Astrocyte (in vitro differentiated cells and primary cell): ENCODE results near the gene C9orf85. TPM values are rescaled to one million over a fixed set of nuclear protein-coding genes. Genes with fewer than 3 reads are reported as not detected.

Experiments used
- DNase-seq: peaks from one replicate; pipeline ENCODE4 v3.0.0-alpha.2; 2010; ENCODE audit warnings: low read depth
- FAIRE-seq: peaks from 2 replicates; lab custom pipeline; 2011; peaks lifted over from hg19 to GRCh38; lab: Jason Lieb, UNC
- H2AFZ ChIP-seq: 2 replicates; pipeline ENCODE4 v1.6.0; 2012; ENCODE audit warnings: low read depth, low read length, inconsistent platforms
- H3K27ac ChIP-seq: 2 replicates; pipeline ENCODE4 v1.5.1; 2011; ENCODE audit warnings: low read depth, low read length, inconsistent platforms
- H3K27me3 ChIP-seq: 2 replicates; pipeline ENCODE4 v1.6.0; 2011; ENCODE audit warnings: low read length, inconsistent platforms; ENCODE audit not compliant: insufficient read depth
- H3K36me3 ChIP-seq: 2 replicates; pipeline ENCODE4 v1.5.1; 2011; ENCODE audit warnings: low read length, inconsistent platforms; ENCODE audit not compliant: insufficient read depth
- H3K4me1 ChIP-seq: 2 replicates; pipeline ENCODE4 v1.5.1; 2011; ENCODE audit warnings: low read length, inconsistent platforms; ENCODE audit not compliant: insufficient read depth
- H3K4me2 ChIP-seq: 2 replicates; pipeline ENCODE4 v1.6.0; 2012; ENCODE audit warnings: low read length, inconsistent platforms
- H3K4me3 ChIP-seq: 2 replicates; pipeline ENCODE4 v1.5.1; 2011; ENCODE audit warnings: low read depth, mild to moderate bottlenecking, low read length, inconsistent platforms; ENCODE audit not compliant: insufficient read depth
- H3K79me2 ChIP-seq: 2 replicates; pipeline ENCODE4 v1.6.0; 2012; ENCODE audit warnings: mild to moderate bottlenecking, low read length, inconsistent platforms; ENCODE audit not compliant: insufficient read depth
- H3K9ac ChIP-seq: 2 replicates; pipeline ENCODE4 v1.6.0; 2012; ENCODE audit warnings: mild to moderate bottlenecking, low read length, inconsistent platforms
- H3K9me3 ChIP-seq: 2 replicates; pipeline ENCODE4 v1.5.1; 2012; ENCODE audit warnings: low read depth, mild to moderate bottlenecking, low read length, inconsistent platforms; ENCODE audit not compliant: insufficient read depth
- H4K20me1 ChIP-seq: 2 replicates; pipeline ENCODE4 v1.6.0; 2012; ENCODE audit warnings: low read length, inconsistent platforms; ENCODE audit not compliant: insufficient read depth
- H3K27ac Mint-ChIP-seq: one replicate; pipeline ENCODE4 v1.8.0; 2021; ENCODE audit warnings: mild to moderate bottlenecking, mixed read lengths; ENCODE audit not compliant: unreplicated experiment
- H3K27me3 Mint-ChIP-seq: one replicate; pipeline ENCODE4 v1.8.0; 2021; ENCODE audit warnings: low read depth, mixed read lengths; ENCODE audit not compliant: unreplicated experiment
- H3K36me3 Mint-ChIP-seq: one replicate; pipeline ENCODE4 v1.8.0; 2021; ENCODE audit warnings: low read depth, mixed read lengths; ENCODE audit not compliant: unreplicated experiment
- H3K4me1 Mint-ChIP-seq: one replicate; pipeline ENCODE4 v1.8.0; 2021; ENCODE audit warnings: low read depth, mixed read lengths; ENCODE audit not compliant: unreplicated experiment
- H3K4me3 Mint-ChIP-seq: one replicate; pipeline ENCODE4 v1.8.0; 2021; ENCODE audit warnings: mild to moderate bottlenecking, moderate library complexity, mixed read lengths; ENCODE audit not compliant: unreplicated experiment
- H3K9me3 Mint-ChIP-seq: one replicate; pipeline ENCODE4 v1.8.0; 2021; ENCODE audit warnings: mild to moderate bottlenecking, mixed read lengths; ENCODE audit not compliant: unreplicated experiment
- EZH2 ChIP-seq: IDR thresholded peaks from 2 replicates; pipeline ENCODE4 v1.6.1; 2012; ENCODE audit warnings: mild to moderate bottlenecking, low read length, inconsistent platforms; ENCODE audit not compliant: insufficient read depth
- total RNA-seq: library from RNA; stranded (reverse); gene quantifications from 2 replicates; pipeline ENCODE4 v1.2.1, GENCODE V29; 2021
- TF ChIP-seq, protein P1 (sequence below): IDR thresholded peaks from 2 replicates; pipeline ENCODE4 v1.5.1; 2011; ENCODE audit warnings: low read depth, mild to moderate bottlenecking, inconsistent platforms, low read length, moderate library complexity; ENCODE audit not compliant: insufficient read depth

Gene C9orf85
- total RNA-seq, 1 donor from 2014 or later, result 15.2 TPM

DNA sequence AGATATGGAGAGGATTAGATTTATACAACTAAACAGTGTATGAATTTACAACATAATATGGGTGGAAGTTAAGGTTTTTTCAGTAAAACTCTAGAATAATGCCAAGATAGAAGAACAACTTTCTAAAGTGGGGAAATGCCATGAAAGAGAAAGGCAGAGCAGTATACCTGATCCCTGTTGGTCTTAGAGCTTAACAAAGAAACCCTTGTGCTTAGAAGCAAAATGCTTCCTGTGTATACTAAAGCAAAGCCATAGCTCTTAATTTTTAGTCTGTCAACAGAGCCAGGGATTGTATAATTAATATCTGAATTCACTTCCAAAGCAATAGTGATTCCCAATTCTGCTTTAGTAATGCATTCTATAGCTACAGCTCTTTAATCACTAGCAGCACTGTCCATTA, 14.4 kb downstream of the C9orf85 start:
- Histone ChIP-seq H3K4me1 (peaks cover 6% of the 10 kb centered on the region), H3K4me2 (no peak overlapping the region), H3K9ac (no peak overlapping the region), H3K27me3 (no peaks in the 10 kb centered on the region), H4K20me1 (no peaks in the 10 kb centered on the region), H2AFZ (no peak overlapping the region), H3K4me3 (no peak overlapping the region), H3K36me3 (no peaks in the 10 kb centered on the region), H3K9me3 (no peaks in the 10 kb centered on the region), H3K27ac (no peak overlapping the region), H3K79me2 (peaks cover 11% of the 10 kb centered on the region)
- peaks cover 8% of the 10 kb centered on the region for H3K36me3 Mint-ChIP-seq
- TF ChIP-seq EZH2, result no peak
- TF ChIP-seq, protein P1, sequence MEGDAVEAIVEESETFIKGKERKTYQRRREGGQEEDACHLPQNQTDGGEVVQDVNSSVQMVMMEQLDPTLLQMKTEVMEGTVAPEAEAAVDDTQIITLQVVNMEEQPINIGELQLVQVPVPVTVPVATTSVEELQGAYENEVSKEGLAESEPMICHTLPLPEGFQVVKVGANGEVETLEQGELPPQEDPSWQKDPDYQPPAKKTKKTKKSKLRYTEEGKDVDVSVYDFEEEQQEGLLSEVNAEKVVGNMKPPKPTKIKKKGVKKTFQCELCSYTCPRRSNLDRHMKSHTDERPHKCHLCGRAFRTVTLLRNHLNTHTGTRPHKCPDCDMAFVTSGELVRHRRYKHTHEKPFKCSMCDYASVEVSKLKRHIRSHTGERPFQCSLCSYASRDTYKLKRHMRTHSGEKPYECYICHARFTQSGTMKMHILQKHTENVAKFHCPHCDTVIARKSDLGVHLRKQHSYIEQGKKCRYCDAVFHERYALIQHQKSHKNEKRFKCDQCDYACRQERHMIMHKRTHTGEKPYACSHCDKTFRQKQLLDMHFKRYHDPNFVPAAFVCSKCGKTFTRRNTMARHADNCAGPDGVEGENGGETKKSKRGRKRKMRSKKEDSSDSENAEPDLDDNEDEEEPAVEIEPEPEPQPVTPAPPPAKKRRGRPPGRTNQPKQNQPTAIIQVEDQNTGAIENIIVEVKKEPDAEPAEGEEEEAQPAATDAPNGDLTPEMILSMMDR, result no peak
- no peaks in the 10 kb centered on the region for H3K9me3 Mint-ChIP-seq
- H3K4me1 Mint-ChIP-seq, result peaks cover 12% of the 10 kb centered on the region
- no peaks in the 10 kb centered on the region for H3K27me3 Mint-ChIP-seq
- FAIRE-seq (no peak), DNase-seq (no peak)
- no peak overlapping the region for H3K27ac Mint-ChIP-seq
- H3K4me3 Mint-ChIP-seq, result no peak overlapping the region

DNA sequence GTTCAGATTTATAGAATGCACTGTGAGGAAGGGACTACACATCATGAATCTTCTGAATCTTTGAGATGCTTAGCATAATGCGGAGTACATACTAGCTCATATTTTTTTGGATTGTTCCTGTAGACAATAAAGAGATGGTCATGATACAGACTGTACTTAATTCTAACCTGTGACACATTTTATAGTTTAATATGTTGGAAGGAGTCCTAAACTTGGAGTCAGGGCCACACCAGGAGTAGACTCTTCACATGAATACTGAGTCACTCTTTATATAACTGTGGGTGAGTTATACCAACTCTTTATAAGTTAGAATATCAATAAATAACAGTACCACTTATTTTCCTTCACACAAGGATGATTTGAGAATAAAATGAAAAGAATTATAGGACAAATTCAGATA, 16.9 kb downstream of the C9orf85 start:
- Histone ChIP-seq H3K79me2 (peaks cover 6% of the 10 kb centered on the region), H3K4me3 (no peak overlapping the region), H3K36me3 (no peaks in the 10 kb centered on the region), H3K9me3 (no peaks in the 10 kb centered on the region), H3K27me3 (no peaks in the 10 kb centered on the region), H3K4me2 (no peak overlapping the region), H3K4me1 (no peaks in the 10 kb centered on the region), H4K20me1 (peaks cover 5% of the 10 kb centered on the region), H3K27ac (no peak overlapping the region), H2AFZ (no peak overlapping the region), H3K9ac (no peak overlapping the region)
- no peak for DNase-seq
- no peaks in the 10 kb centered on the region for H3K27me3 Mint-ChIP-seq
- H3K36me3 Mint-ChIP-seq, result no peaks in the 10 kb centered on the region
- TF ChIP-seq, protein P1, result no peak
- no peak for TF ChIP-seq EZH2
- no peak for FAIRE-seq
- no peaks in the 10 kb centered on the region for H3K9me3 Mint-ChIP-seq
- no peak overlapping the region for H3K27ac Mint-ChIP-seq
- no peak overlapping the region for H3K4me3 Mint-ChIP-seq
- H3K4me1 Mint-ChIP-seq, result peaks cover 4% of the 10 kb centered on the region

DNA sequence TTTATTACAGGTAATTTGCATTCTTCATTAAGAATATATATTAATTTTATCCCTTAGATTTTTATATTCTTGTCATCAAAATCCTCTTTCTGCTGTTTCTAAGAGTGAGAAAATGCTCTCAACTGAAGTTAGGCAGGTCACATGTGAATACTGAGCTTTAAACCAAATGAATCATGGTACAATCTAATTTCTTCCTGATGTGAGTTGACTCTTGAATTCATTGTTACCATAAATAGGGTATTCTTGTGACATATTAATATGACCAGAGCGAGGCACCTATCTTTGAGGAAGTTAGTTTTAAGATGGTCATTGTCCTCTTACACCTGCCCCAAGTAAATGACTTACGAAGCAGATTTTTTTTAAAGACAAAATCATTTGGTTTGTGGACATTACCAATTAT, 17.4 kb downstream of the C9orf85 start:
- no peak for TF ChIP-seq EZH2
- TF ChIP-seq, protein P1, result no peak
- no peak for DNase-seq
- H3K27me3 Mint-ChIP-seq, result no peaks in the 10 kb centered on the region
- Histone ChIP-seq H3K4me2 (no peak overlapping the region), H3K79me2 (peaks cover 6% of the 10 kb centered on the region), H3K4me1 (no peaks in the 10 kb centered on the region), H3K27me3 (no peaks in the 10 kb centered on the region), H3K9me3 (no peaks in the 10 kb centered on the region), H4K20me1 (peaks cover 5% of the 10 kb centered on the region), H3K36me3 (no peaks in the 10 kb centered on the region), H3K27ac (no peak overlapping the region), H2AFZ (no peak overlapping the region), H3K9ac (no peak overlapping the region), H3K4me3 (no peak overlapping the region)
- no peaks in the 10 kb centered on the region for H3K36me3 Mint-ChIP-seq
- H3K4me1 Mint-ChIP-seq, result peaks cover 4% of the 10 kb centered on the region
- no peak for FAIRE-seq
- no peak overlapping the region for H3K27ac Mint-ChIP-seq
- no peaks in the 10 kb centered on the region for H3K9me3 Mint-ChIP-seq
- H3K4me3 Mint-ChIP-seq, result no peak overlapping the region
